GM21723 (cell line): ENCODE data around the gene GP1BA.

ENCODE experiments used
- ATAC-seq: cut with Tn5 transposase; IDR thresholded peaks from one replicate; pipeline ENCODE4 v1.9.1; 2021; ENCODE audit warnings: mild to moderate bottlenecking, moderate library complexity; ENCODE audit not compliant: unreplicated experiment

The GP1BA gene

DNA sequence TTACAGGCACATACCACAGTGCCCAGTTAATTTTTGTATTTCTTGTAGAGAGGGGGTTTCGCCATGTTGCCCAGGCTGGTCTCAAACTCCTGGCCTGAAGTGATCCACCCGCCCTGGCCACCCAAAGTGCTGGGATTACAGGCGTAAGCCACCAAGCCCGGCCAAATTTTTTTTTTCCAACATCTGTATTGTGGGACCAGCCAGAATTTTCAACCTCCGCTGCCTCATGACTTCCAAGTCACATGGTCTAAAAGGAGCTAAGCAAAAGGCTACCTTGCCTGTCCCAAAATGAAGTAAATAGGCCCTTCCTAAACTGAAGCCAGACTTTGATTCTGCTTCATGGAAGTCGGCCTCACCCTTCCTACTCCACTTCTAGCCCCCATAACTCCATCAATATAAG lies 39.7 kb downstream of the GP1BA start:
- ATAC-seq, result no peak

DNA sequence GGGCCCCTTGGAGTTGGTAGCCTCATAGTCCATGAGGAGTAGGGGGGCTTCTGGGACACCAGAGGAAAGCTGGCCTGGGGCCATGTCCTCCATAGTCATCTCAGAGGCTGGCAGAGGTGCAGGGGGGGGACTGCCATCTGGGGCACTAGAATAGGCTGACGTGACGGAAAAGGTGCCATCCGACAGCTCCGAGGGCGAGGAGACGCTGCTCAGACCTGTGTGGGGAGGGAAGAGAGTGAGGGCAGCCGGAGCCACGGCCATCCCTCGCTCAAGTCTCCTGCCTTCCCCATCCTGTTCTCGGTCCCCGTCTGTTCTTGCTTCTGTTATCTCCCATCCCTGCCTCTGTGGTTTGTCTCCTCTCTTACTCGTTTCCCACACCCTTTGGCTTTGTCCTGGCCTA lies 40.2 kb downstream of the GP1BA start:
- no peak for ATAC-seq

DNA sequence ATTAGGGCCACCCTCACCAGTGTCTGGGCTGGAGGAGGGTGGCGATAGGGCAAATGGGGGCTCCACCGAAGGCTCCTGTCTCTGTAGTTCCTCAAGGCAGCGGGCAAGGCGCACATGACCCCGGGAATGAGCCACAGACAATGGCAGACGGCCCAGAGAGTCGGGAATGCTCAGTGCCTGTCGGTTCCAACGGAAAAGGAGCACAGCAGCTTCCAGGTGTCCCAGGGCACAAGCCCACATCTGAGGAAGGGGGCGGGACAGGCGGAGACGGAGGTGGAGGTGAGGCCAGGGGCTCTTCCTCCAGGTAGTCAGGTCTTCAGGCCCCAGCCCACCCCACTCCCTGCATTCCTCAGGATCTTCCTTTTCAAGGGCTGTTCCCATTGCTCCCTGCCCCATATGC lies 40.7 kb downstream of the GP1BA start:
- ATAC-seq, result no peak

DNA sequence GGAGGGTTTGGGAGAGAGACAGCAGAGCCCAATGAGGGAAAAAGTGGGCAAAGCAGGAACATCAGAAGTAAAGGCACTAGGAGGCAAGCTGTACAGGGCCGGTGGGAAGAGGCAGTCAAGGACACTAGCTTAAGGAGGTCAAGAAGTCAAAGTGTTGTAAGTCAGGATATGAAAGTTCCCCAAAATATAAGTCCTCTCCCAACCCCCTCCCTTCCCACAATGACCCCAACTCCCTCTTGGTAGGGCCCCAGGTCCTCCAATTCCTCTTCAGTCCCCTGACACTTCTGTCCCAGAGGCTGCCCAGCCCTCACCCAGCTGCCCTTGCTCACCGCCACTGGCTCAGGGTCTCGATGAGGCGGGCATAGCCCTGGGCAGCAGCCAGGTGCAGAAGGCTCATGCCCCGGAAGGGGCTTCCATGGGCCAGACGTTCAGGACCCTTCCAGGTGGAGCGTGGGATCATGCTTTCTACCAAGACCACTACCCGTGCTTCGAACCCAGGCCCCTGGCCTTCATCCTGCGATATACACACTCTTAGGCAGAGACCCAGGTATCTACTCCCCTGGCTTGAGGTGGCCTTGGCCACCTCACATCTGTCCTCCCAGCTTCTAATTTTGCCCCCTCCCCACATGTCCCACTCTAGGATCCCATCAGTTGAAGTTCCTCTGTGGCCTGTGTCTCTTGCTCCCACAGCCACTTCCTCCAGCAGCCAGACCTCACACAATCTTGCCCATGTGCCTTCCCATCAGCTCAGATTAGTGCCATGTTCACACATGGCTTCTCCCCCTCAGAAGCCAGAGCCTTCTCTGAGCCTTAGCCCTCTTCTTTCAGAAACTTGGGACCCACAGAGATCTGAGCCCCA lies 41.4 kb downstream of the GP1BA start:
- no peak for ATAC-seq

DNA sequence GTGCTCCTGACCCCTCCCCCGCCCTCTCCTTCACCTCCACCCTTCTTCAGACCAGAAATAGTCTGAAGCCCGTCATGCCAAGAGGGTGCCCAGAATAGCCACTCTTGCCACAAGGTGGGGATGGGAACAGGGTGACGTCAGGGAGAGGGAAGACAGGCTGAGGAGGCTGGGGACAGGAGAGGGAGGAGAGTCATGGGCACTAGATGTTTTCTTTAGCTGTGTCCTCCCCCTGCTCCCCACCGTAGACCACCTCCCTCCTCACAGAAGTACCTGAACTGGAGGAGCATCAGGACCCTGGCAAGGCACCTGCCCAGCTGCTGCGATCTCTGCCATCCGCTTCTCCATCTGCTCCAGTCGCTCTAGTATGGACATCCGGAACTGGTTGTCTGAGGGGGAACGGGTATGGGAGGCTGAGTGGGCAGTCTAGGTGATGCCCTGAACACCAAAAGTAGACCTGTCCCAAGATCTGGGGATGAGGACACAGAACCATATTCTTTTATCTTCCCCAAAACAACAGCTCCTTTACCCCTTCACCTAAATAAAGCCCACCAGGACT lies 42.1 kb downstream of the GP1BA start:
- no peak for ATAC-seq

DNA sequence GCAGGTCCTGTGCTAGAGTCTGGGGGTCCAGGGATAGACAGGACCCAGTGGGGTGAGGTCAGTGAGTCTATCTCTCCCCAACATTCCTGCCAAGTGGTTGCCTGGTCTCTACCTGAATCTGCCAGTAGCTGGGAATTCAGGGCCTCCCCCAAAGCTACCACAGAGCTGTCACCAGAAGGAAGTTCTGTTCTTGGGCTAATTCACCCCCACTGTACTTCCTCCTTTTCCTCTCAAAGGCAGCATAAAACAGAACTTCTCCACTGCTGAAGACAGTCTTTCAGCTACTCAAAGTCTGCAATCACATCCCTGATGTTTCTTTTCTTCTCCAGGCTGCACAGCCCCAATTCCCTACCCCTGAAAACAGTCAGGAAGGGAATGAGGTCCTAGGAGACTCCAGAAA lies 46.6 kb downstream of the GP1BA start:
- no peak for ATAC-seq

DNA sequence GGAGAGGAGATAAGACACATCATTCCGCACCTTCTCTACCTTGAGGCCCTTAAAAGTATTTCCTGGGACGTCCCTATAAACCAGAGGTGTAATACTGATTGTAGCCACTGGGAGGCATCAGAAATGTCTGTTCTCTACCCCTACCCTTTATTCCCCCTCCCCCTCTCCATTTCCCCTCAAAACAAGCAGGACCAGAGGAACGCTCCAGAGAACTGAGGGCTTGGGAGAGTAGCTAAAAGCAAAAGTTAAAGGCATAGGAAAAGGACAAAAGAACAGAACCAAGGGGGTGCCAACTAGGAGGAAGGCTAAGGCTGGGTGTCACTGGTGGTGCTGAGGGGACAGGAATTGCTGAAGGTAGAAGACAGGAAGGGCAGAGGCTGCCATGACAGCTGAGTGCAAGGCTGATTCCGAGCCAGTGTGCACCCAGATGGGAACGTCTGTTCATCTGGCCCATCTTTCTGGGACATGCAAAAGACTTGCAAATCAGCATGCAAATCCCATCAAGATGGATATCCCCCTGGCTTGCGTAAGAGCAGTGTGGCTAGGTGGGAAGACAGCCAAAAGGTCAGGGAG lies 48.7 kb downstream of the GP1BA start:
- no peak for ATAC-seq

DNA sequence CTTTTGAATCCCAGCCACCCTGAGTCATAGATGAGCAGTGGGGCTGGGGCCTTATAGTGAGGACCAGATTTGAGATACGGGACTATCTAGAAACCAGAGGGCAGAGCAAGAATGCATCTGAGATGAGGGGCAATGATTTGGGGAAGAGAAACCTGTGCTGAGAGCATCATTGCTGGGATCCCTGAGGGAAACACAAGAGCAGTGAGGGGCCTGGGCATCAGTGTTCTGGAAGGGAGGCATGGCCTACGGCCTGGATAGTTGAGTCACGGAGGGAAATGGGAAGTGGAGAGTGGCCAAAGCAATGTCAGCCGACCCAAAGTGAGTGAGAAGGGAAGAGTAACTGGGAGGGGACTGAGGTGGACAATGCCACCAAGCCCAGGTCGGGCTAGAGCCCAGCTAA lies 50.2 kb downstream of the GP1BA start:
- no peak for ATAC-seq
